Naive thymus-derived CD4-positive, alpha-beta T cell (primary cell): ENCODE results near the gene ARFGAP2. TPM values are rescaled to one million over a fixed set of nuclear protein-coding genes. Genes with fewer than 3 reads are reported as not detected.
"Not testable (repeated sequence)": the region's sequence is repeated elsewhere in the genome, so short reads cannot be mapped to it uniquely, and the experiment has no call there.

ENCODE experiments used
- ATAC-seq: fragments of 150-1000 bp; cut with Tn5 transposase; 2 replicates; pipeline ENCODE4 v1.10.0; 2021; ENCODE audit warnings: mild to moderate bottlenecking, moderate library complexity
- CTCF ChIA-PET: fragments of 350-600 bp; sonication (Branson Sonifier 250); formaldehyde crosslinking; loops from one replicate; lab custom pipeline; 2021; ENCODE audit warnings: antibody characterized with exemption; lab: Charles Lee
- POLR2A ChIA-PET: fragments of 350-600 bp; sonication (Branson Sonifier 250); formaldehyde crosslinking; loops from one replicate; lab custom pipeline; 2021; ENCODE audit warnings: antibody characterized with exemption, inconsistent platforms; lab: Charles Lee
- DNase-seq, 9 donors: peaks; one replicate each; pipeline versions ENCODE4 v3.0.0 to v3.0.0-alpha.2; 2020 to 2022; ENCODE audit warnings: mixed read lengths in 1 of 9
- H3K27ac ChIP-seq: one replicate; pipeline ENCODE4 v1.7.0; 2013; ENCODE audit warnings: mild to moderate bottlenecking, low read depth, low read length, moderate library complexity
- H3K27me3 ChIP-seq, 2 donors: one replicate each; pipeline ENCODE4 v1.7.0; 2013; ENCODE audit warnings: low read length in 2 of 2, mild to moderate bottlenecking in 2 of 2, moderate library complexity in 2 of 2; ENCODE audit not compliant: control insufficient read depth in 2 of 2, insufficient read depth in 2 of 2
- H3K36me3 ChIP-seq, 3 experiments: 1 replicate in 2 of 3; 2 replicates in 1 of 3; pipeline ENCODE4 v1.7.0; 2013; ENCODE audit warnings: low read length in 3 of 3, mild to moderate bottlenecking in 3 of 3, moderate library complexity in 1 of 3; ENCODE audit not compliant: insufficient read depth in 3 of 3, control insufficient read depth in 2 of 3
- H3K4me1 ChIP-seq, 2 donors: one replicate each; pipeline ENCODE4 v1.7.0; 2013; ENCODE audit warnings: low read length in 2 of 2, mild to moderate bottlenecking in 2 of 2, moderate library complexity in 1 of 2; ENCODE audit not compliant: control insufficient read depth in 2 of 2, insufficient read depth in 2 of 2
- H3K4me3 ChIP-seq: 2 replicates; pipeline ENCODE4 v1.7.0; 2013; ENCODE audit warnings: mild to moderate bottlenecking, low read length
- H3K9me3 ChIP-seq, 3 experiments: 1 replicate in 2 of 3; 2 replicates in 1 of 3; pipeline ENCODE4 v1.7.0; 2013; ENCODE audit warnings: low read length in 3 of 3; ENCODE audit not compliant: control insufficient read depth in 2 of 3
- H3K27ac Mint-ChIP-seq, 9 donors: one replicate each; pipeline ENCODE4 v1.8.0; 2020 to 2022; ENCODE audit warnings: mixed read lengths in 9 of 9, mild to moderate bottlenecking in 8 of 9, moderate library complexity in 5 of 9, inconsistent platforms in 2 of 9
- H3K27me3 Mint-ChIP-seq, 5 donors: one replicate each; pipeline ENCODE4 v1.8.0; 2021 to 2022; ENCODE audit warnings: mixed read lengths in 5 of 5, mild to moderate bottlenecking in 1 of 5
- H3K36me3 Mint-ChIP-seq, 5 donors: one replicate each; pipeline ENCODE4 v1.8.0; 2020 to 2022; ENCODE audit warnings: mixed read lengths in 5 of 5, mild to moderate bottlenecking in 3 of 5, inconsistent platforms in 1 of 5
- H3K4me1 Mint-ChIP-seq, 7 donors: one replicate each; pipeline ENCODE4 v1.8.0; 2020 to 2022; ENCODE audit warnings: mixed read lengths in 7 of 7, mild to moderate bottlenecking in 3 of 7, inconsistent platforms in 1 of 7
- H3K4me3 Mint-ChIP-seq, 10 donors: one replicate each; pipeline ENCODE4 v1.8.0; 2020 to 2022; ENCODE audit warnings: mild to moderate bottlenecking in 10 of 10, mixed read lengths in 10 of 10, moderate library complexity in 6 of 10, inconsistent platforms in 2 of 10
- H3K9me3 Mint-ChIP-seq, 11 donors: one replicate each; pipeline ENCODE4 v1.8.0; 2020 to 2022; ENCODE audit warnings: mixed read lengths in 11 of 11, mild to moderate bottlenecking in 4 of 11, inconsistent platforms in 1 of 11, moderate library complexity in 1 of 11
- intact Hi-C, 2 donors: fragments of 100-400 bp; cut with micrococcal nuclease; formaldehyde crosslinking; loops; one replicate each; pipeline ENCODE4 v1.15.1; 2023
- microRNA-seq: library from miRNA; unstranded; fragments of <30 nt; microRNA quantifications from one replicate; pipeline ENCODE4 v1.2.0, GENCODE V29; 2022; ENCODE audit warnings: borderline microRNAs expressed
- polyA plus RNA-seq, 2 donors: library from polyadenylated mRNA; unstranded; fragments of 300-500 nt; fragmentation: Illumina TruSeq; gene quantifications; one replicate each; pipeline ENCODE4 v1.2.3, GENCODE V29; 2021
- total RNA-seq, 6 experiments: library from RNA in 5 of 6; stranded (reverse) in 5 of 6; gene quantifications; 1 replicate in 5 of 6; 2 replicates in 1 of 6; pipeline ENCODE4 v1.2.3 and lab custom pipeline; 2021 to 2026

The ARFGAP2 gene
- total and polyA plus RNA-seq, 7 experiments from 2014 or later = 107 to 220 (median 145) TPM

- H3K36me3 Mint-ChIP-seq = peaks cover 0 to 3% (median 0%) of the 10 kb centered on the region in 5 donors
- H3K9me3 Mint-ChIP-seq = no peaks in the 10 kb centered on the region
- H3K27ac Mint-ChIP-seq = peak overlapping the region in 1 of 9 donors; percentile 56
- H3K4me3 Mint-ChIP-seq = no peak overlapping the region
- ATAC-seq = no peak
- POLR2A ChIA-PET = no interaction called here
- no peaks in the 10 kb centered on the region for H3K4me1 ChIP-seq
- no peaks in the 10 kb centered on the region for H3K27me3 ChIP-seq
- H3K36me3 ChIP-seq = no peaks in the 10 kb centered on the region
- no peaks in the 10 kb centered on the region for H3K9me3 ChIP-seq
- no peak for DNase-seq
- no peak overlapping the region for H3K27ac ChIP-seq
- no peak overlapping the region for H3K4me3 ChIP-seq
- H3K4me1 Mint-ChIP-seq = peaks cover 0 to 18% (median 7%) of the 10 kb centered on the region in 7 donors
- intact Hi-C loops = no loop called here
- peaks cover 0 to 7% (median 0%) of the 10 kb centered on the region in 5 donors for H3K27me3 Mint-ChIP-seq
- CTCF ChIA-PET = no interaction called here
Measured at GRCh38 chr11:47121056-47121455, 55.6 kb downstream of the ARFGAP2 start.

GRCh38 chr11:47118958-47119688 lies 57.6 kb downstream of the ARFGAP2 start:
- H3K36me3 Mint-ChIP-seq, H3K4me1 ChIP-seq, H3K27me3 ChIP-seq, H3K9me3 Mint-ChIP-seq, H3K36me3 ChIP-seq, H3K27ac ChIP-seq, CTCF ChIA-PET, H3K4me3 ChIP-seq, H3K9me3 ChIP-seq: not testable (repeated sequence)
- ATAC-seq = peak; percentile 44
- Mint-ChIP-seq H3K4me3 (peak overlapping the region in 6 of 10 donors; percentile 25 to 41 (median 32)), H3K27me3 (peaks cover 0 to 20% (median 0%) of the 10 kb centered on the region in 5 donors), H3K4me1 (peaks cover 0 to 18% (median 7%) of the 10 kb centered on the region in 7 donors), H3K27ac (peak overlapping the region in 1 of 9 donors; percentile 32)
- intact Hi-C loops = loop anchor here in 1 of 2 donors (1.0 kb wide), 1 partner anchor 34 kb away; no protein-coding TSS in a partner anchor
- POLR2A ChIA-PET = interaction anchor here (1.6 kb wide), 1 partner anchor 34 kb away, joined by 6 read pairs; no protein-coding TSS in a partner anchor
- peak in 8 of 9 donors; percentile 14 to 81 (median 70) for DNase-seq

Small RNAs within 50 kb of the gene (microRNA-seq; reads per million reads assigned to microRNA genes)
- not detected for gene MIR6745

Other genes starting within 250 kb of the ARFGAP2 start
- 10 to 100 TPM in 4 of 5 experiments, 1 to 10 TPM in 1; 9.3 to 18.6 (median 16.1) TPM for gene CSTPP1, start 240.1 kb downstream of the ARFGAP2 start, total RNA-seq
- gene CSTPP1, start 240.1 kb downstream of the ARFGAP2 start, polyA plus RNA-seq = 10 to 100 TPM; 15.2 to 17.0 TPM
- 1 to 10 TPM in 1 of 5 experiments, under 1 TPM in 1, not detected in 3; 0.34 to 4.3 TPM for gene PACSIN3, start 9.6 kb upstream of the ARFGAP2 start, total RNA-seq
- gene PACSIN3, start 9.6 kb upstream of the ARFGAP2 start, polyA plus RNA-seq = under 1 TPM in 1 of 2 donors, not detected in 1; 0.82 TPM
- gene DDB2, start 38.1 kb upstream of the ARFGAP2 start, total RNA-seq = 100 to 1,000 TPM in 2 of 5 experiments, 10 to 100 TPM in 3; 65.4 to 135 (median 93.4) TPM
- gene DDB2, start 38.1 kb upstream of the ARFGAP2 start, polyA plus RNA-seq = 10 to 100 TPM; 32.9 to 35.4 TPM
- gene ACP2, start 71.9 kb upstream of the ARFGAP2 start, total RNA-seq = 10 to 100 TPM; 17.6 to 38.1 (median 24.3) TPM
- gene ACP2, start 71.9 kb upstream of the ARFGAP2 start, polyA plus RNA-seq = 10 to 100 TPM in 1 of 2 donors, 1 to 10 TPM in 1; 7.1 to 17.7 TPM
- 10 to 100 TPM in 3 of 5 experiments, 1 to 10 TPM in 2; 3.7 to 19.4 (median 10.6) TPM for gene NR1H3, start 81.1 kb upstream of the ARFGAP2 start, total RNA-seq
- gene NR1H3, start 81.1 kb upstream of the ARFGAP2 start, polyA plus RNA-seq = 1 to 10 TPM; 5.2 to 8.3 TPM
- gene MADD, start 93.3 kb upstream of the ARFGAP2 start, total RNA-seq = 100 to 1,000 TPM in 4 of 5 experiments, 10 to 100 TPM in 1; 99.9 to 150 (median 128) TPM
- 10 to 100 TPM; 18.7 to 37.3 TPM for gene MADD, start 93.3 kb upstream of the ARFGAP2 start, polyA plus RNA-seq
- gene MYBPC3, start 175.8 kb upstream of the ARFGAP2 start, total RNA-seq = under 1 TPM in 2 of 5 experiments, not detected in 3; 0.16 to 0.86 TPM
- gene MYBPC3, start 175.8 kb upstream of the ARFGAP2 start, polyA plus RNA-seq = not detected
- 100 to 1,000 TPM in 1 of 5 experiments, 10 to 100 TPM in 1, 1 to 10 TPM in 2, not detected in 1; 5.0 to 247 (median 17.8) TPM for gene SPI1, start 201.7 kb upstream of the ARFGAP2 start, total RNA-seq
- gene SPI1, start 201.7 kb upstream of the ARFGAP2 start, polyA plus RNA-seq = under 1 TPM in 1 of 2 donors, not detected in 1; 0.27 TPM
- 10 to 100 TPM; 29.9 to 60.4 (median 45.1) TPM for gene SLC39A13, start 231.7 kb upstream of the ARFGAP2 start, total RNA-seq
- gene SLC39A13, start 231.7 kb upstream of the ARFGAP2 start, polyA plus RNA-seq = 10 to 100 TPM; 21.4 to 40.7 TPM
- gene PSMC3, start 249.6 kb upstream of the ARFGAP2 start, total RNA-seq = 100 to 1,000 TPM in 1 of 5 experiments, 10 to 100 TPM in 4; 42.2 to 149 (median 51.3) TPM
- gene PSMC3, start 249.6 kb upstream of the ARFGAP2 start, polyA plus RNA-seq = 100 to 1,000 TPM; 106 to 128 TPM